IPS-11a (cell line): ENCODE results near the gene TPCN2.

ENCODE experiments used
- H3K4me3 ChIP-seq: one replicate; pipeline ENCODE4 v1.5.1; 2013; ENCODE audit warnings: low read depth, low read length, control low read depth

TPCN2 gene

DNA sequence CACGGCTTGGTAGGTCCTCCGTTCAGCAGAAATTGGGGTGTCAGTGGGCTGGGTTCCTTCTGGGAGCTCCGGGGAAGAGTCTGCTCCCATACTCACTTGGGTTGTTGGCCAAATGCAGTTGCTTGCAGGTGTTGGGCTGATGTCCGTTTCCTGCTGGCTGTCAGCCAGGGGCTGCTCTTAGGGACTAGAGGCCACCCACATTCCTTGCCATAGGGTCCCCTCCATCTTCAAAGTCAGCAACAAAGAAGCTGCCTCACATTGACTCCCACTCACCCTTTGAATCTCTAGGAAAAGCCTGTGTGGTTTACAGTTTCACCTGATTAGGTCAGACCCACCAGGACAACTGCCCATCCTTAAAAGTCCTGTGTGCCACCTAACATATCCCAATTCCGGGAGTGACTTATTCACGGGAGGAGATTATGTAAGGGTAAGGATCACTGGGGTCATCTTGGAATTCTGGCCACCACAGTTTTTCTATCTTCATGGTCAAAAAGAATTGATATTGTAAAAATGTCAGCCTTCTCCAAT lies 43.0 kb downstream of the TPCN2 start:
- H3K4me3 ChIP-seq = no peak overlapping the region

GRCh38 chr11:69092263-69092662 lies 43.5 kb downstream of the TPCN2 start:
- H3K4me3 ChIP-seq = no peak overlapping the region

- H3K4me3 ChIP-seq = no peak overlapping the region
Observed at GRCh38 chr11:69093106-69093505, 44.4 kb downstream of the TPCN2 start.

DNA sequence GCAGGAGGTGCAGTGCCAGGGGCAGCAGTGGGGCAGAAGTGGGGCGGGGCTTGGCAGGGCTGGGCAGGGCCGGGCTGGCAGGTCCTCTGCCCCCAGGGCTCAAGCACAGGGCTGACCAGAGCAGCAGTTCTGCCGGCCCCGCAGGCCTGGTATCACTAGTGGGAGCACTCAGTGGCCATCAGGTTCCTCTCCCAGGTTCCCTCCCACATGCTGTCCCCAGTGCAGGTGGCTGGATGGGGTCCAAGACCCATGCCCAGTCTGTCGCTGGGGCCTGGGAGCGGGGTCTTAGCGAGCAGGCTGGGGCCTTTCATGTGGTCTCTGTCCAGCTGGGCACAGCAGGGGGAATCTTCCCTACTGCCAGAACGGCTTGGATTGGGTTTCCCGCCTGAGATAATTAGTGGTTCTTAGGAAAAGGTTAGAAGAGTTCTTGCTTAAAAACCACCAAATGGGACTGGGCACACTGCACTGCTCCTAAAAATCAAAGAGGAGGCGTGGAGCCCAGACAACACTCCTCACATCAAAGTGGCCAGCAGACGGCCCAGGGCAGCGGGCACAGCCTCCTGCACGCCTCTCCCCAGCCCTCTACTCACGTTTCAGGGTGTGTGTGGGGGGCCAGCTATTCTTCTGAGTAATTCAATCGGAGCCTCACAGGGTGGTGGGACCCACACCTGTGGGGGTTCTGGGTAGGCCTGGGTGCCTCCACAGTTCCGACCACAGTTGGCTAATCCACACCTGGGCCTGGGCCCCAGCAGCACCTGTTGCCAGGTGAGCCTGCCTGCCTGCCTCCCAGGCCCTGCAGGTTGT lies 45.6 kb downstream of the TPCN2 start:
- H3K4me3 ChIP-seq = no peak overlapping the region

- H3K4me3 ChIP-seq = no peak overlapping the region
Observed at GRCh38 chr11:69094915-69095290, 46.2 kb downstream of the TPCN2 start.

- no peak overlapping the region for H3K4me3 ChIP-seq
Observed at GRCh38 chr11:69095300-69095699, 46.6 kb downstream of the TPCN2 start.

DNA sequence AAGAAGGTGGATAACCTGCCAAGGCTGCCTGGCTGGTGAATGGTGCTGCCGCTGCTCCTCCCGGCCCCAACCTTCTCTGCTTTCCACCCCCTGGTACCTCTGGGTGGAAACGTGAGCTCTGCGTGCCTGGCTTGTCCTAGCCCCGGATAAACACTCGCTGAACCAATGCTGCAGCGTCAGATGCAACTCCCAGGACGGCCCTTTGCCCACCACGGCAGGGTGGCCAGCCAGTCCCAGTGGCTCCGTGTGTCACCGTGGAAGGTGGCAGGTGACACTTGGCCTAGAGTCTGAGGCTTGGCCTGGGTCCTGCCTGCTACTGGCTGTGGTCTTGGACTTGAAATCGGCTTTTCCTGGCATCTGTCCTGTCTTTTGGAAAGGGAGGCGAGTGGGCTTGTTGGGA lies 47.7 kb downstream of the TPCN2 start:
- no peak overlapping the region for H3K4me3 ChIP-seq

GRCh38 chr11:69097263-69097662 lies 48.5 kb downstream of the TPCN2 start:
- H3K4me3 ChIP-seq = no peak overlapping the region

- no peak overlapping the region for H3K4me3 ChIP-seq
Observed at GRCh38 chr11:69099180-69099579, 50.4 kb downstream of the TPCN2 start.

DNA sequence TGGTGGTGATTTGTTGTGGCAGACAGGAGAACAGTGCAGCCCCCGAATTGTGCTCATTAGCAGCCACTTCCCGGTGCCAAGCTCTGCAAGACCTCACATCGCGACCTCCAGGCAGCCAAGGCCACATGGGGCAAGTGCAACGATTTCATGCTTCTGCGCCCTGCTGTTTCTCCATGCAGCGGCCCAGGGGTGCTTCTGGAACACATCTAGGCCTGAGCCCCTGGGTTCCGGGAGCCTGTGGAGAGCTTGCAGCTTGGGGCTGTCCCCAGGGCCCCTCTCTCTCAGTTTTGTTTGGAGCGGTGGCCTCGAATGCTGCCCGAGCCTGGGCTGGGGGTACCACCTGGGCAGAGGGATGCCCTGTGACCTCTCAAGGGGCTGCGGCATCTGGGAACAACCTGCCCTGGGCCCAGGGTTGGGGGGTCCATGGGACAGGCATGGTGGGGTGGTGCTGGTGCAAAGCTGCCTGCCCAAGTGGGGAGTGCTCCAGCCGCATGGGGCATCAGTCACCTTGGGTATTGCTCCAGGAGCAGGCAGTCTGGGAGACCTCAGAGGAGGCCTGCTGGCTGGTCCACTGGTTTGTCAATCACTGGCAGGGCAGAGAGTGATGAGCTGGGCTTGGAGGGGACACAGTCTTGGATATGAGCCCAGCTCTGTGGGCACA lies 51.9 kb downstream of the TPCN2 start:
- no peak overlapping the region for H3K4me3 ChIP-seq

GRCh38 chr11:69101115-69101791 lies 52.5 kb downstream of the TPCN2 start:
- H3K4me3 ChIP-seq = no peak overlapping the region

- H3K4me3 ChIP-seq = no peak overlapping the region
Observed at GRCh38 chr11:69101792-69102695, 53.3 kb downstream of the TPCN2 start.

GRCh38 chr11:69102732-69103615 lies 54.2 kb downstream of the TPCN2 start:
- H3K4me3 ChIP-seq = no peak overlapping the region

GRCh38 chr11:69104212-69104855 lies 55.6 kb downstream of the TPCN2 start:
- H3K4me3 ChIP-seq = no peak overlapping the region

GRCh38 chr11:69104856-69105395 lies 56.2 kb downstream of the TPCN2 start:
- no peak overlapping the region for H3K4me3 ChIP-seq

DNA sequence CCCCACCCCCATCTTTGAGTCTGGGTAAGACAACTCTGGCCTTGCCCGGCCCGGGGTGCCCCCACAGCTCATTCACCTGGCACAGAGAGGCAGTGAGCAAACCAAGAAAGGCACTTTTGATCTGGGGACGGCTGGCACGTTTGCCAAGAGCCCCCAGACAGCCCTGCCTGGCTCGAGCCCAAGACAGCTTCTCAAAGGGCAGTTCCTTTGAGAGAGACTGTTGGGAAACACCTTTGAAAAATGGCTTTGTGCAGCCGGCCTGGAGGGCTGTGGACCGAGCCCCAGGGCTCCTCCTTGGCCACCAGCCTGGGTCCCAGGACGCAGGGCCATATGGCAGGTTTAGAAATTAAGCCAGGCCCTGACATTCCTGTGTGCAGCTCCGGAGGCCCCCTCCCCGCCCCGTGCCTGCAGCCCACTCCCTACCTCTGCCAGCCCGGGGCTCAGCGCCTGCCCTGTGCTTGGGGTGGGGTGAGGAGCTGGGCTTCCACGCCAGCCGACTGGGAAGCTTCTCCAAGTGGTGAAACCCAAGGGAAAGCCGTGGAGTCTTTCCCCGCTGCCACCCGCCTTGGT lies 56.8 kb downstream of the TPCN2 start:
- H3K4me3 ChIP-seq = no peak overlapping the region

DNA sequence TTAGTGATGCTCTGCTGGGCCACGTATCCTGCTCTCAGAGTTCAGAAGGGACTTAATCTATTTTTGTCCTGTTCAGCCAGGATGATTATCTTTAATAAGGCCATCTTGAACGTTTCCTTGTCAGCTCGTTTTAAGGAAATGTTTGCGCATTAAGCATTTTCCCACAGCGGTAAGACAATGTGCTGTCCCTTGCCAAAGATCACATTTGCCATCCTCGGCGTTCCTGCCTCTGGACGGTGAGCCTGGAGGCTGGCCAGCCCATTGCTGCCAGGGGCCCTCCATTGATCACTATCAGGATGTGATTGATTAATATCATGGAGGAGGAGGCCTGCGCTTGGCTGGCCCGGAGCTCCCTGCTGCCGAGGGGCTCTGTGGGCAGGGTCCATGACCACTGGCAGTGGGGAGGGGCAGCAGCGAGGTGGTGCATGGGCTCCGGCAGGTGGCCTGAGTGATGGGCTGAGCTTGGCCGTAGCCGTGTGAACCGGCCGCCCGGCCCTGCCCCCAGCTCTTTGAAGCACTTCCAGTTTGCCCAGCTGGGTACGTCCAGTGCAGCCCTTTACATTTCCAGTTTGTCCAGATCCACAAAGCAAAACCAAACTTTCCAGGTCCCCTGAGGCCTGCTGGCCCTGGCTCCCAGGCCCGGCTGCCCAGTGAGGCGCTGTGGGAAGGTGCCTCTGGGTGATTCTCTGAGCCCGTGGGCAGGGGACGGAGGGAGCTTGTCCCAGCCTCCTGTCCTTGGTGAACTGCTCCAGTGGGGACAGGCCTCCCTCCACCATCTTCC lies 57.5 kb downstream of the TPCN2 start:
- H3K4me3 ChIP-seq = no peak overlapping the region

- no peak overlapping the region for H3K4me3 ChIP-seq
Observed at GRCh38 chr11:69107413-69107812, 58.7 kb downstream of the TPCN2 start.
